Measurements from ENCODE around the gene ASAP2. TPM values are rescaled to one million over a fixed set of nuclear protein-coding genes. Genes with fewer than 3 reads are reported as not detected.

Gene ASAP2
- polyA plus RNA-seq, 1 donor from 2014 or later: 41.0 TPM

GRCh38 chr2:9417725-9418124 is 211.1 kb downstream of the ASAP2 start:
- H3K79me2 ChIP-seq (replicated peaks; ENCODE audit: insufficient read depth, low read length): peaks cover 24% of the 10 kb centered on the region

DNA sequence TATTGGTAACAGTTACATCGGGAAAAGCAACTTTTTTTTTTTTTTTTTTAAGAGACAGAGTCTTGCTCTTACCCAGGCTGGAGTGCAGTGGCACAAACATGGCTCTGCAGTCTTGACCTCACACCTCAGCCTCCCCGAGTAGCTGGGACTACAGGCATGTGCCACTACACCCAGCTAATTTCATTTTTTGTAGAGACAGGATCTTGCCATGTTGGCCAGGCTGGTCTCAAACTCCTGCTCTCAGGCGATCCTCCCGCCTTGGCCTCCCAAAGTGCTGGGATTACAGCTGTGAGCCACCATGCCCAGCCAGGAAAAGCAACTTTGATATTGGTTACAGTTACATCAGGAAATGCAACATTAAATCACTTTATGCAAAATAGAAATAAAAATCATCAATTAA is 212.1 kb downstream of the ASAP2 start:
- TF ChIP-seq, protein P1, sequence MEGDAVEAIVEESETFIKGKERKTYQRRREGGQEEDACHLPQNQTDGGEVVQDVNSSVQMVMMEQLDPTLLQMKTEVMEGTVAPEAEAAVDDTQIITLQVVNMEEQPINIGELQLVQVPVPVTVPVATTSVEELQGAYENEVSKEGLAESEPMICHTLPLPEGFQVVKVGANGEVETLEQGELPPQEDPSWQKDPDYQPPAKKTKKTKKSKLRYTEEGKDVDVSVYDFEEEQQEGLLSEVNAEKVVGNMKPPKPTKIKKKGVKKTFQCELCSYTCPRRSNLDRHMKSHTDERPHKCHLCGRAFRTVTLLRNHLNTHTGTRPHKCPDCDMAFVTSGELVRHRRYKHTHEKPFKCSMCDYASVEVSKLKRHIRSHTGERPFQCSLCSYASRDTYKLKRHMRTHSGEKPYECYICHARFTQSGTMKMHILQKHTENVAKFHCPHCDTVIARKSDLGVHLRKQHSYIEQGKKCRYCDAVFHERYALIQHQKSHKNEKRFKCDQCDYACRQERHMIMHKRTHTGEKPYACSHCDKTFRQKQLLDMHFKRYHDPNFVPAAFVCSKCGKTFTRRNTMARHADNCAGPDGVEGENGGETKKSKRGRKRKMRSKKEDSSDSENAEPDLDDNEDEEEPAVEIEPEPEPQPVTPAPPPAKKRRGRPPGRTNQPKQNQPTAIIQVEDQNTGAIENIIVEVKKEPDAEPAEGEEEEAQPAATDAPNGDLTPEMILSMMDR (IDR thresholded peaks at IDR 0.05; ENCODE audit: poor library complexity, severe bottlenecking): no peak
- TF ChIP-seq SMC3 (conservative IDR thresholded peaks at IDR 0.05; ENCODE audit: poor library complexity): no peak
- Histone ChIP-seq H3K4me3 (ENCODE audit: low read length) (no peak overlapping the region), H3K79me2 (replicated peaks; ENCODE audit: insufficient read depth, low read length) (peaks cover 24% of the 10 kb centered on the region)

More at GRCh38 chr2:9417725-9418124, 211.1 kb downstream of the ASAP2 start:
- Histone ChIP-seq H3F3A (ENCODE audit: insufficient read depth, low read length, poor library complexity, severe bottlenecking) (no peaks in the 10 kb centered on the region), H3K4me2 (ENCODE audit: low read length) (no peak overlapping the region), H3K9me2 (ENCODE audit: insufficient read depth, low read length) (no peaks in the 10 kb centered on the region), H3K36me3 (ENCODE audit: insufficient read depth, low read length) (no peaks in the 10 kb centered on the region), H4K20me1 (ENCODE audit: insufficient read depth) (no peaks in the 10 kb centered on the region), H3K27me3 (ENCODE audit: insufficient read depth, low read depth, low read length) (no peaks in the 10 kb centered on the region), H3K27ac (ENCODE audit: low read length) (no peak overlapping the region), H3K4me3 (ENCODE audit: low read length) (no peak overlapping the region), H2AFZ (ENCODE audit: low read depth, low read length) (no peak overlapping the region), H3K9me3 (ENCODE audit: low read length) (no peaks in the 10 kb centered on the region), H3K9ac (ENCODE audit: low read length) (no peak overlapping the region)
- TF ChIP-seq, protein P2, sequence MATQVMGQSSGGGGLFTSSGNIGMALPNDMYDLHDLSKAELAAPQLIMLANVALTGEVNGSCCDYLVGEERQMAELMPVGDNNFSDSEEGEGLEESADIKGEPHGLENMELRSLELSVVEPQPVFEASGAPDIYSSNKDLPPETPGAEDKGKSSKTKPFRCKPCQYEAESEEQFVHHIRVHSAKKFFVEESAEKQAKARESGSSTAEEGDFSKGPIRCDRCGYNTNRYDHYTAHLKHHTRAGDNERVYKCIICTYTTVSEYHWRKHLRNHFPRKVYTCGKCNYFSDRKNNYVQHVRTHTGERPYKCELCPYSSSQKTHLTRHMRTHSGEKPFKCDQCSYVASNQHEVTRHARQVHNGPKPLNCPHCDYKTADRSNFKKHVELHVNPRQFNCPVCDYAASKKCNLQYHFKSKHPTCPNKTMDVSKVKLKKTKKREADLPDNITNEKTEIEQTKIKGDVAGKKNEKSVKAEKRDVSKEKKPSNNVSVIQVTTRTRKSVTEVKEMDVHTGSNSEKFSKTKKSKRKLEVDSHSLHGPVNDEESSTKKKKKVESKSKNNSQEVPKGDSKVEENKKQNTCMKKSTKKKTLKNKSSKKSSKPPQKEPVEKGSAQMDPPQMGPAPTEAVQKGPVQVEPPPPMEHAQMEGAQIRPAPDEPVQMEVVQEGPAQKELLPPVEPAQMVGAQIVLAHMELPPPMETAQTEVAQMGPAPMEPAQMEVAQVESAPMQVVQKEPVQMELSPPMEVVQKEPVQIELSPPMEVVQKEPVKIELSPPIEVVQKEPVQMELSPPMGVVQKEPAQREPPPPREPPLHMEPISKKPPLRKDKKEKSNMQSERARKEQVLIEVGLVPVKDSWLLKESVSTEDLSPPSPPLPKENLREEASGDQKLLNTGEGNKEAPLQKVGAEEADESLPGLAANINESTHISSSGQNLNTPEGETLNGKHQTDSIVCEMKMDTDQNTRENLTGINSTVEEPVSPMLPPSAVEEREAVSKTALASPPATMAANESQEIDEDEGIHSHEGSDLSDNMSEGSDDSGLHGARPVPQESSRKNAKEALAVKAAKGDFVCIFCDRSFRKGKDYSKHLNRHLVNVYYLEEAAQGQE (IDR thresholded peaks at IDR 0.05; ENCODE audit: borderline replicate concordance): no peak
- TF ChIP-seq TAF1 (IDR thresholded peaks at IDR 0.05; ENCODE audit: low read depth): no peak
- TF ChIP-seq, protein P1 (IDR thresholded peaks at IDR 0.05; ENCODE audit: poor library complexity, severe bottlenecking): no peak
- TF ChIP-seq MXI1 (conservative IDR thresholded peaks at IDR 0.05; ENCODE audit: poor library complexity, severe bottlenecking): no peak
- TF ChIP-seq RAD21 (conservative IDR thresholded peaks at IDR 0.05): no peak
- TF ChIP-seq SMC3 (conservative IDR thresholded peaks at IDR 0.05; ENCODE audit: poor library complexity): no peak
- no peak for TF ChIP-seq POLR2AphosphoS5 (IDR thresholded peaks at IDR 0.05)
- no peak for TF ChIP-seq EP300 (conservative IDR thresholded peaks at IDR 0.05; ENCODE audit: poor library complexity, severe bottlenecking)
- TF ChIP-seq EZH2 (IDR thresholded peaks at IDR 0.05; ENCODE audit: borderline replicate concordance, insufficient read depth, low read length, poor library complexity, severe bottlenecking): no peak

More for the DNA sequence above, 212.1 kb downstream of the ASAP2 start:
- no peak overlapping the region for H2AFZ ChIP-seq (ENCODE audit: low read depth, low read length)
- H3K9me2 ChIP-seq (ENCODE audit: insufficient read depth, low read length): no peaks in the 10 kb centered on the region
- no peaks in the 10 kb centered on the region for H4K20me1 ChIP-seq (ENCODE audit: insufficient read depth)
- H3F3A ChIP-seq (ENCODE audit: insufficient read depth, low read length, poor library complexity, severe bottlenecking): no peaks in the 10 kb centered on the region
- H3K9ac ChIP-seq (ENCODE audit: low read length): no peak overlapping the region
- H3K27ac ChIP-seq (ENCODE audit: low read length): no peak overlapping the region
- no peaks in the 10 kb centered on the region for H3K9me3 ChIP-seq (ENCODE audit: low read length)
- no peaks in the 10 kb centered on the region for H3K27me3 ChIP-seq (ENCODE audit: insufficient read depth, low read depth, low read length)
- H3K4me2 ChIP-seq (ENCODE audit: low read length): no peak overlapping the region
- no peaks in the 10 kb centered on the region for H3K36me3 ChIP-seq (ENCODE audit: insufficient read depth, low read length)
